ENCODE data around the gene ZNF280B.

DNA sequence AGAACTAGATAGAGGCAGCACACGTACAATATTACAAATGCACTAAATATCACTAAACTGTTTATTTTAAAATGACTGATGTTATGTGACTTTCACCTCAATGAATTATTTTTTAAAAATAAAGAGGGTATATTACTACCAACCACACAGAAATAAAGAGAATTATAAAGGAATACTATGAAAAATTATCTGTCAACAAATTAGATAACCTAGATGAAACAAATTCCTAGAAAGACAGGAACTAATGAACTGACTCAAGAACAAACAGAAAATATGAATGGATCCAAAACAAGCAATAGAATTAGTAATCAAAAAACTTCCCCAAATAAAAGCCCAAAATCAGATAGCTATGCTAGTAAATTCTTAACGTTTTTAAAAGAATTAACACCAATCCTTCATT lies 10.3 kb downstream of the ZNF280B start:
- TF ChIP-seq, protein P1, sequence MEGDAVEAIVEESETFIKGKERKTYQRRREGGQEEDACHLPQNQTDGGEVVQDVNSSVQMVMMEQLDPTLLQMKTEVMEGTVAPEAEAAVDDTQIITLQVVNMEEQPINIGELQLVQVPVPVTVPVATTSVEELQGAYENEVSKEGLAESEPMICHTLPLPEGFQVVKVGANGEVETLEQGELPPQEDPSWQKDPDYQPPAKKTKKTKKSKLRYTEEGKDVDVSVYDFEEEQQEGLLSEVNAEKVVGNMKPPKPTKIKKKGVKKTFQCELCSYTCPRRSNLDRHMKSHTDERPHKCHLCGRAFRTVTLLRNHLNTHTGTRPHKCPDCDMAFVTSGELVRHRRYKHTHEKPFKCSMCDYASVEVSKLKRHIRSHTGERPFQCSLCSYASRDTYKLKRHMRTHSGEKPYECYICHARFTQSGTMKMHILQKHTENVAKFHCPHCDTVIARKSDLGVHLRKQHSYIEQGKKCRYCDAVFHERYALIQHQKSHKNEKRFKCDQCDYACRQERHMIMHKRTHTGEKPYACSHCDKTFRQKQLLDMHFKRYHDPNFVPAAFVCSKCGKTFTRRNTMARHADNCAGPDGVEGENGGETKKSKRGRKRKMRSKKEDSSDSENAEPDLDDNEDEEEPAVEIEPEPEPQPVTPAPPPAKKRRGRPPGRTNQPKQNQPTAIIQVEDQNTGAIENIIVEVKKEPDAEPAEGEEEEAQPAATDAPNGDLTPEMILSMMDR (IDR thresholded peaks at IDR 0.05), result no peak
- no peak for TF ChIP-seq POLR2A (IDR thresholded peaks at IDR 0.05)

All from adrenal gland (tissue), 5 donors.